ENCODE data around the gene BTD. TPM values are rescaled to one million over a fixed set of nuclear protein-coding genes. Genes with fewer than 3 reads are reported as not detected.

BTD gene
- total and polyA plus RNA-seq, 10 of the 15 experiments (the other 5 are each of a cell fraction or from before 2014, with no cell fraction given), result 3.4 to 10.3 (median 5.0) TPM

DNA sequence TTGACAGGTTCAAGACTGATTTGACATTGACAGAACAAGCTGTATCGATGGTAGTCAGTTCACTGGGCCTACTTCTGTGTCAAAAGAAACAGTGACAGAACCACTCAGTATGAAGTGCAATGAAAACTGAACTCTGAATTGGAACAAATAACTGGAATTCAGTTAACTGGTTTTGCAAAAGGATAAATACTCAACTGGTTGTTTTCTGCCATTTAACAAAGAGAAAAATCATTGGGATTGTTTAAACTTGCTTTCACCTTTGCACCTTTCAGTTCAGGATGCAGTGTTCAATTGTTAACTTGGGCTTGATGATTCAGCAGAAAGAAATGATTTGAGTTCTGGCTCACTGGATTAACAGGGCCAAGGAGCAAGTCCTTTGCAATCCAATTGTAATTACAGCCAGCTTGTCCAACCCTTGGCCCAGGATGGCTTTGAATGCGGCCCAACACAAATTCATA lies 4.9 kb downstream of the BTD start:
- ATAC-seq (no peak), DNase-seq (ENCODE audit: low read depth, low spot score) (no peak), FAIRE-seq (no peak)
- no peak overlapping the region for H2AFZ ChIP-seq (ENCODE audit: control insufficient read depth, low read depth, low read length)
- H4K20me1 ChIP-seq (ENCODE audit: control insufficient read depth, insufficient read depth), result no peaks in the 10 kb centered on the region
- RAD21 ChIA-PET (ENCODE audit: unreplicated experiment), result no interaction called here
- WGBS (ENCODE audit: insufficient coverage, insufficient replicate concordance, low lambda C conversion rate, missing lambda C conversion rate), result 100% methylated on average over 2 of the region's 2 CpGs
- no peak overlapping the region for H3K27ac ChIP-seq (ENCODE audit: control insufficient read depth, insufficient read depth)
- intact Hi-C loops (cut with micrococcal nuclease; ENCODE audit: unreplicated experiment) (no loop called here), in situ Hi-C loops (cut with MboI) (no loop called here)
- peaks cover 4% of the 10 kb centered on the region; the same call in 1 of the 2 replicates for H3K79me2 ChIP-seq (ENCODE audit: control insufficient read depth, insufficient read depth, low read length)
- H3K4me2 ChIP-seq (ENCODE audit: control insufficient read depth, insufficient read depth), result no peak overlapping the region
- no peaks in the 10 kb centered on the region for H3K36me3 ChIP-seq (ENCODE audit: control insufficient read depth in 2 of 2, insufficient read depth in 2 of 2, low read length in 1 of 2)
- no peaks in the 10 kb centered on the region for H3K27me3 ChIP-seq (replicated peaks in 1 of 2; ENCODE audit: control insufficient read depth in 2 of 2, insufficient read depth in 2 of 2, low read length in 1 of 2)
- POLR2A ChIA-PET, result interaction anchor here (0.6 to 0.7 kb wide), 4 partner anchors 114 to 215 kb away, joined by 3 to 8 read pairs (median 4); no protein-coding TSS in a partner anchor
- SMC1A ChIA-PET (ENCODE audit: uncharacterized antibody, unreplicated experiment), result interaction anchor here (0.6 to 3.7 kb wide), 3 partner anchors 11 to 149 kb away, joined by 4 to 12 read pairs (median 7); no protein-coding TSS in a partner anchor
- TF ChIP-seq EZH2 (IDR thresholded peaks at IDR 0.05; ENCODE audit: borderline replicate concordance, control insufficient read depth, low read depth, low read length) (no peak), ZNF274 (IDR thresholded peaks at IDR 0.05; ENCODE audit: insufficient read depth, insufficient read length) (no peak), RAD51 (IDR thresholded peaks at IDR 0.05) (no peak), GABPA (IDR thresholded peaks at IDR 0.05; ENCODE audit: low read depth) (no peak), IRF4 (IDR thresholded peaks at IDR 0.05; ENCODE audit: low read depth, low read length) (no peak), MYC (IDR thresholded peaks at IDR 0.05; ENCODE audit: insufficient read depth, insufficient read length, insufficient replicate concordance, low read length, severe bottlenecking) (no peak), TBL1XR1 (IDR thresholded peaks at IDR 0.05; ENCODE audit: low read depth, low read length) (no peak), YY1 (IDR thresholded peaks at IDR 0.05; ENCODE audit: low read depth, low read length) (no peak), ETV6 (conservative IDR thresholded peaks at IDR 0.05 in 1 of 2, IDR thresholded peaks at IDR 0.05 in 1 of 2; ENCODE audit: borderline replicate concordance in 1 of 2, low read depth in 1 of 2) (no peak), DPF2 (IDR thresholded peaks at IDR 0.05) (no peak), ESRRA (IDR thresholded peaks at IDR 0.05; ENCODE audit: low read length) (no peak), POU2F2 (IDR thresholded peaks at IDR 0.05; ENCODE audit: borderline replicate concordance, low read depth, low read length) (no peak), ZNF207 (IDR thresholded peaks at IDR 0.05; ENCODE audit: borderline replicate concordance) (no peak)
- no peak overlapping the region for H3K9ac ChIP-seq (ENCODE audit: control insufficient read depth, insufficient read depth, low read length)
- no peaks in the 10 kb centered on the region; the same call in 1 of the 3 replicates for H3K9me3 ChIP-seq (replicated peaks; ENCODE audit: control insufficient read depth, insufficient read depth, low read length)
- CTCF ChIA-PET, result interaction anchor here (0.7 to 1.2 kb wide), 4 partner anchors 10 to 582 kb away, joined by 3 read pairs; no protein-coding TSS in a partner anchor
- no peaks in the 10 kb centered on the region; the same call in 1 of the 2 replicates for H3K4me1 ChIP-seq (ENCODE audit: control insufficient read depth, insufficient read depth, low read length)
- no TSS peak for BruUV-seq (replicated peaks)
- H3K4me3 ChIP-seq, result no peak overlapping the region
